Measurements from ENCODE around the gene GJA9.

GJA9 gene

GRCh38 chr1:38834937-38835827 lies 46.2 kb downstream of the GJA9 start:
- POLR2A ChIA-PET (ENCODE audit: low non-redundant PET) = no interaction called here
- DNase-seq (ENCODE audit: low spot score) = peak; percentile 62
- TF ChIP-seq CTCF (conservative IDR thresholded peaks at IDR 0.05; ENCODE audit: low read depth) = peak; percentile 72
- H3K27ac ChIP-seq = no peak overlapping the region
- CTCF ChIA-PET = interaction anchor here (0.5 to 1.7 kb wide), 21 partner anchors 10 to 975 kb away, joined by 3 to 28 read pairs (median 3); no protein-coding TSS in a partner anchor

- POLR2A ChIA-PET (ENCODE audit: low non-redundant PET) = no interaction called here
- no peak for DNase-seq (ENCODE audit: low spot score)
Observed at GRCh38 chr1:38834221-38834782, 47.1 kb downstream of the GJA9 start.

GRCh38 chr1:38833146-38833545 lies 48.2 kb downstream of the GJA9 start:
- ChIA-PET CTCF (interaction anchor here (0.7 kb wide), 1 partner anchor 816 kb away, joined by 7 read pairs; no protein-coding TSS in a partner anchor), POLR2A (ENCODE audit: low non-redundant PET) (no interaction called here)
- TF ChIP-seq CTCF (conservative IDR thresholded peaks at IDR 0.05; ENCODE audit: low read depth) = no peak
- no peak overlapping the region for H3K27ac ChIP-seq
- no peak for DNase-seq (ENCODE audit: low spot score)

More at GRCh38 chr1:38834221-38834782, 47.1 kb downstream of the GJA9 start:
- CTCF ChIA-PET = interaction anchor here (0.9 to 1.7 kb wide), 7 partner anchors 15 to 808 kb away, joined by 3 to 28 read pairs (median 7); no protein-coding TSS in a partner anchor
- TF ChIP-seq CTCF (conservative IDR thresholded peaks at IDR 0.05; ENCODE audit: low read depth) = no peak
- no peak overlapping the region for H3K27ac ChIP-seq

GRCh38 chr1:38832370-38832734 lies 49.0 kb downstream of the GJA9 start:
- H3K27ac ChIP-seq = no peak overlapping the region
- no peak for DNase-seq (ENCODE audit: low spot score)
- CTCF ChIA-PET = no interaction called here
- no peak for TF ChIP-seq CTCF (conservative IDR thresholded peaks at IDR 0.05; ENCODE audit: low read depth)
- POLR2A ChIA-PET (ENCODE audit: low non-redundant PET) = no interaction called here

GRCh38 chr1:38831731-38832369 lies 49.5 kb downstream of the GJA9 start:
- no peak overlapping the region for H3K27ac ChIP-seq
- no peak for TF ChIP-seq CTCF (conservative IDR thresholded peaks at IDR 0.05; ENCODE audit: low read depth)
- CTCF ChIA-PET = no interaction called here
- DNase-seq (ENCODE audit: low spot score) = no peak
- POLR2A ChIA-PET (ENCODE audit: low non-redundant PET) = no interaction called here

GRCh38 chr1:38829368-38829767 lies 52.0 kb downstream of the GJA9 start:
- POLR2A ChIA-PET (ENCODE audit: low non-redundant PET) = no interaction called here
- H3K27ac ChIP-seq = no peak overlapping the region
- CTCF ChIA-PET = no interaction called here
- DNase-seq (ENCODE audit: low spot score) = no peak
- TF ChIP-seq CTCF (conservative IDR thresholded peaks at IDR 0.05; ENCODE audit: low read depth) = no peak
